Keratinocyte (primary cell): ENCODE results near the gene USP9X. TPM values are rescaled to one million over a fixed set of nuclear protein-coding genes. Genes with fewer than 3 reads are reported as not detected.
"Not testable (repeated sequence)": the region's sequence is repeated elsewhere in the genome, so short reads cannot be mapped to it uniquely, and the experiment has no call there.

Source experiments
- DNase-seq: peaks from one replicate; pipeline ENCODE4 v3.0.0-alpha.2; 2011; ENCODE audit warnings: low read depth, missing footprints, low spot score
- FAIRE-seq: peaks from 2 replicates; lab custom pipeline; 2011; peaks lifted over from hg19 to GRCh38; lab: Jason Lieb, UNC
- H2AFZ ChIP-seq: 2 replicates; pipeline ENCODE4 v1.6.0; 2012; ENCODE audit warnings: low read length, control low read depth, inconsistent platforms; ENCODE audit not compliant: control insufficient read depth
- H3K27ac ChIP-seq: 2 replicates; pipeline ENCODE4 v1.5.1; 2011; ENCODE audit warnings: low read length; ENCODE audit not compliant: control insufficient read depth, insufficient read depth
- H3K27me3 ChIP-seq: 3 replicates; pipeline ENCODE4 v1.6.0; 2011; ENCODE audit warnings: low read length; ENCODE audit not compliant: control insufficient read depth, insufficient read depth; ENCODE audit errors: extremely low read depth
- H3K36me3 ChIP-seq, 2 experiments: 2 replicates in 1 of 2; 3 replicates in 1 of 2; pipeline ENCODE4 v1.5.1; 2011; ENCODE audit warnings: low read length in 2 of 2, mild to moderate bottlenecking in 1 of 2; ENCODE audit not compliant: control insufficient read depth in 2 of 2, insufficient read depth in 2 of 2; ENCODE audit errors: extremely low read depth in 1 of 2
- H3K4me1 ChIP-seq: 3 replicates; pipeline ENCODE4 v1.5.1; 2011; ENCODE audit warnings: low read length; ENCODE audit not compliant: control insufficient read depth, insufficient read depth; ENCODE audit errors: extremely low read depth
- H3K4me2 ChIP-seq: 3 replicates; pipeline ENCODE4 v1.6.0; 2011; ENCODE audit warnings: low read depth, low read length; ENCODE audit not compliant: control insufficient read depth, insufficient read depth; ENCODE audit errors: extremely low read depth
- H3K4me3 ChIP-seq, 3 experiments: fragments of 200-600 bp in 1 of 3; sonication (generic) in 1 of 3; 2 replicates in 2 of 3; 3 replicates in 1 of 3; pipeline ENCODE4 v1.5.1; 2011 to 2016; ENCODE audit warnings: low read length in 3 of 3, mild to moderate bottlenecking in 3 of 3, control low read depth in 2 of 3, inconsistent platforms in 1 of 3, low read depth in 1 of 3, mixed read lengths in 1 of 3, mixed run types in 1 of 3, moderate library complexity in 1 of 3; ENCODE audit not compliant: control insufficient read depth in 2 of 3, insufficient read depth in 2 of 3; ENCODE audit errors: extremely low read depth in 1 of 3
- H3K79me2 ChIP-seq: 2 replicates; pipeline ENCODE4 v1.6.0; 2012; ENCODE audit warnings: low read length; ENCODE audit not compliant: control insufficient read depth, insufficient read depth
- H3K9ac ChIP-seq: 3 replicates; pipeline ENCODE4 v1.6.0; 2011; ENCODE audit warnings: low read length; ENCODE audit not compliant: control insufficient read depth, insufficient read depth; ENCODE audit errors: extremely low read depth
- H3K9me1 ChIP-seq: 3 replicates; pipeline ENCODE4 v1.6.0; 2011; ENCODE audit warnings: low read length; ENCODE audit not compliant: control insufficient read depth, insufficient read depth; ENCODE audit errors: extremely low read depth
- H3K9me3 ChIP-seq: 2 replicates; pipeline ENCODE4 v1.5.1; 2012; ENCODE audit warnings: low read depth, low read length; ENCODE audit not compliant: control insufficient read depth
- H4K20me1 ChIP-seq: 3 replicates; pipeline ENCODE4 v1.6.0; 2011; ENCODE audit warnings: low read length; ENCODE audit not compliant: control insufficient read depth, insufficient read depth; ENCODE audit errors: extremely low read depth
- EZH2 ChIP-seq: IDR thresholded peaks from one replicate; pipeline ENCODE4 v1.6.1; 2012; ENCODE audit warnings: inconsistent platforms, mild to moderate bottlenecking, low read length, moderate library complexity
- dilution Hi-C: fragments of 300-500 bp; cut with MboI; formaldehyde crosslinking; loops from one replicate; pipeline ENCODE4 v1.7.0; 2020; ENCODE audit warnings: low sequenced_read_pairs; ENCODE audit not compliant: extremely low pct_ligation_motif_present
- polyA plus RNA-seq, 5 experiments: library from polyadenylated mRNA; depleted of rRNA in 3 of 5; stranded (reverse) in 3 of 5; stranded (forward) in 1 of 5; unstranded in 1 of 5; fragments of >200 nt; gene quantifications; 1 replicate in 1 of 5; 2 replicates in 3 of 5; 3 replicates in 1 of 5; pipeline versions ENCODE4 v1.2.1 to v1.2.3, GENCODE V29; 2011 to 2012; ENCODE audit warnings: missing spikeins in 2 of 5, low read depth in 1 of 5, low replicate concordance in 1 of 5
- TF ChIP-seq, protein P1 (sequence below), 3 experiments: IDR thresholded peaks in 1 of 3; conservative IDR thresholded peaks in 1 of 3; optimal IDR thresholded peaks in 1 of 3; 2 replicates in 2 of 3; 3 replicates in 1 of 3; pipeline versions ENCODE3 to v1.5.1; 2011; ENCODE audit warnings: low read length in 3 of 3, mild to moderate bottlenecking in 3 of 3, moderate library complexity in 2 of 3, control low read depth in 1 of 3, inconsistent platforms in 1 of 3; ENCODE audit not compliant: insufficient read depth in 2 of 3; ENCODE audit errors: extremely low read depth in 1 of 3

USP9X gene
- polyA plus RNA-seq, 1 donor (not counting 4 experiments of a cell fraction or from before 2014, with no cell fraction given) = 44.8 TPM

DNA sequence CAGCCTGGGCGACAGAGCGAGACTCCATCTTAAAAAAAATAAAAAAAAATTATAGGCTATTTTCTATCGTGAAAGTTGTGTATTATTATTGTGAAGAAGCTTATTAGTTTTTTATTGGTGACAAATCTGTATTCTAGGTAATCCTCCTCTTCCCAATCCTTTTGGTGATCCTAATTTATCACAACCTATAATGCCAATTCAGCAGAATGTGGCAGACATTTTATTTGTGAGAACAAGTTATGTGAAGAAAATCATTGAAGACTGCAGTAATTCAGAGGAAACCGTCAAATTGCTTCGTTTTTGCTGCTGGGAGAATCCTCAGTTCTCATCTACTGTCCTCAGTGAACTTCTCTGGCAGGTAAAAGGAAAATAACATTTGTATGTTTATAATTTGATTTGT is 139.4 kb downstream of the USP9X start:
- TF ChIP-seq, protein P1, sequence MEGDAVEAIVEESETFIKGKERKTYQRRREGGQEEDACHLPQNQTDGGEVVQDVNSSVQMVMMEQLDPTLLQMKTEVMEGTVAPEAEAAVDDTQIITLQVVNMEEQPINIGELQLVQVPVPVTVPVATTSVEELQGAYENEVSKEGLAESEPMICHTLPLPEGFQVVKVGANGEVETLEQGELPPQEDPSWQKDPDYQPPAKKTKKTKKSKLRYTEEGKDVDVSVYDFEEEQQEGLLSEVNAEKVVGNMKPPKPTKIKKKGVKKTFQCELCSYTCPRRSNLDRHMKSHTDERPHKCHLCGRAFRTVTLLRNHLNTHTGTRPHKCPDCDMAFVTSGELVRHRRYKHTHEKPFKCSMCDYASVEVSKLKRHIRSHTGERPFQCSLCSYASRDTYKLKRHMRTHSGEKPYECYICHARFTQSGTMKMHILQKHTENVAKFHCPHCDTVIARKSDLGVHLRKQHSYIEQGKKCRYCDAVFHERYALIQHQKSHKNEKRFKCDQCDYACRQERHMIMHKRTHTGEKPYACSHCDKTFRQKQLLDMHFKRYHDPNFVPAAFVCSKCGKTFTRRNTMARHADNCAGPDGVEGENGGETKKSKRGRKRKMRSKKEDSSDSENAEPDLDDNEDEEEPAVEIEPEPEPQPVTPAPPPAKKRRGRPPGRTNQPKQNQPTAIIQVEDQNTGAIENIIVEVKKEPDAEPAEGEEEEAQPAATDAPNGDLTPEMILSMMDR (optimal IDR thresholded peaks at IDR 0.05 in 1 of 3, IDR thresholded peaks at IDR 0.05 in 1 of 3, conservative IDR thresholded peaks at IDR 0.05 in 1 of 3; ENCODE audit: extremely low read depth in 1 of 3, insufficient read depth in 2 of 3, low read length in 3 of 3) = no peak
- no peak for TF ChIP-seq EZH2
- Histone ChIP-seq H3K79me2 (no peaks in the 10 kb centered on the region), H3K27ac (no peak overlapping the region), H3K27me3 (no peaks in the 10 kb centered on the region), H3K9ac (no peak overlapping the region), H3K4me3 (no peak overlapping the region), H4K20me1 (no peaks in the 10 kb centered on the region), H3K9me3 (no peaks in the 10 kb centered on the region), H3K4me2 (no peak overlapping the region), H2AFZ (no peak overlapping the region), H3K4me1 (no peaks in the 10 kb centered on the region), H3K36me3 (peaks cover 19 to 21% of the 10 kb centered on the region in 2 experiments), H3K9me1 (no peaks in the 10 kb centered on the region)
- DNase-seq (no peak), FAIRE-seq (no peak)
- dilution Hi-C loops = no loop called here

DNA sequence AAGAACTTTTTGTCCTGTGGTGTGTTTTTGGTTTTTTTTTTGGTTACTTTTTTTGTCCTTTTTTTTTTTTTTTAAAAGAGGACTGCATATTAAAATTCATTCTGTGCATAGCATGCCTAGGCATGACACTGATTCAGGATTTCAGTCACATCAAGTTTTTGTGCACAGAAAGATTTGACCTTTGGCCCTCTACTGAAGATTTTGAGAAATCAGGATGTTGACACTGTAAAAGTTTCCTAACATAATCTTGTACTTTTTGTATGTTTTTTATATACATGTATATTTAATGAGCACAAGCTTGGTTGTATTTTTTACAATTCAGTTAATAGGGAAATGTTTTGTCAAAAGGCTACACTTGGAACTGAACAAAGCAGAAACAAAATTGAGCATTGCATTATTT is 148.7 kb downstream of the USP9X start:
- dilution Hi-C loops = no loop called here
- no peak overlapping the region for H3K4me2 ChIP-seq
- no peaks in the 10 kb centered on the region for H3K9me1 ChIP-seq
- FAIRE-seq (no peak), DNase-seq (no peak)
- H2AFZ ChIP-seq = no peak overlapping the region
- H3K36me3 ChIP-seq = peaks cover 2 to 15% of the 10 kb centered on the region in 2 experiments
- no peak overlapping the region for H3K27ac ChIP-seq
- H3K9me3 ChIP-seq = no peaks in the 10 kb centered on the region
- H3K79me2 ChIP-seq = no peaks in the 10 kb centered on the region
- TF ChIP-seq EZH2 = no peak
- TF ChIP-seq, protein P1 (optimal IDR thresholded peaks at IDR 0.05 in 1 of 3, IDR thresholded peaks at IDR 0.05 in 1 of 3, conservative IDR thresholded peaks at IDR 0.05 in 1 of 3; ENCODE audit: extremely low read depth in 1 of 3, insufficient read depth in 2 of 3, low read length in 3 of 3) = no peak
- no peaks in the 10 kb centered on the region for H4K20me1 ChIP-seq
- H3K4me1 ChIP-seq = peaks cover 23% of the 10 kb centered on the region
- no peak overlapping the region for H3K4me3 ChIP-seq
- no peak overlapping the region for H3K9ac ChIP-seq
- no peaks in the 10 kb centered on the region for H3K27me3 ChIP-seq

DNA sequence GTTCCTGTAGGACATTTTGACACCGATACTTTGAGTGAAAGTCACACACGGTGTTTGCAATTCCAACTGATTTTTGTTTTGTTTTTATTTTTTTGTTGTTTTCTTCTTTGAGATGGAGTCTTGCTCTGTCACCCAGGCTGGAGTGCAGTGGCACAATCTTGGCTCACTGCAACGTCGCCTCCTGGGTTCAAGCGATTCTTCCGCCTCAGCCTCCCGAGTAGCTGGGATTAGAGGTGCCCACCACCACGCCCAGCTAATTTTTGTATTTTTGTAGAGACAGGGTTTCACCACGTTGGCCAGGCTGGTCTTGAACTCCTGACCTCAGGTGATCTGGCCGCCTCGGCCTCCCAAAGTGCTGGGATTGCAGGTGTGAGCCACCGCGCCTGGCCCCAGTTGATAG is 149.2 kb downstream of the USP9X start:
- H2AFZ ChIP-seq, H3K4me3 ChIP-seq, H4K20me1 ChIP-seq, FAIRE-seq, H3K9me1 ChIP-seq, H3K4me2 ChIP-seq, H3K79me2 ChIP-seq, H3K9me3 ChIP-seq, H3K36me3 ChIP-seq, DNase-seq, H3K27me3 ChIP-seq, H3K9ac ChIP-seq, H3K27ac ChIP-seq, dilution Hi-C loops: not testable (repeated sequence)
- peaks cover 23% of the 10 kb centered on the region for H3K4me1 ChIP-seq
